HepG2 (cell line): Measurements from ENCODE around the gene SEC61A2. TPM values are rescaled to one million over a fixed set of nuclear protein-coding genes. Genes with fewer than 3 reads are reported as not detected.
A peak's percentile ranks its signal among the peaks of the same experiment; 100 is the strongest.

ENCODE experiments used
- ARID2 ChIP-seq: sonication (generic); formaldehyde crosslinking; IDR thresholded peaks from 2 replicates; pipeline ENCODE4 v1.8.1; 2022; ENCODE audit warnings: mild to moderate bottlenecking, missing genetic modification reagents, borderline replicate concordance
- BRD4 ChIP-seq: sonication (generic); formaldehyde crosslinking; IDR thresholded peaks from 2 replicates; pipeline ENCODE4 v1.4.0; 2020; ENCODE audit warnings: missing genetic modification reagents
- FOSL1 ChIP-seq: sonication (generic); formaldehyde crosslinking; IDR thresholded peaks from 2 replicates; pipeline ENCODE4 v1.9.0; 2021; ENCODE audit warnings: missing genetic modification reagents, borderline replicate concordance
- FOXA1 ChIP-seq, 2 experiments: fragments of 450-650 bp in 1 of 2; sonication (generic) in 1 of 2; formaldehyde crosslinking in 1 of 2; IDR thresholded peaks; 2 replicates each; pipeline versions ENCODE4 v1.4.0 to v1.6.1; 2016 to 2020; ENCODE audit warnings: missing genetic modification reagents in 1 of 2
- NPAS2 ChIP-seq: sonication (generic); formaldehyde crosslinking; IDR thresholded peaks from 2 replicates; pipeline ENCODE4 v1.8.0; 2022; ENCODE audit warnings: mild to moderate bottlenecking, missing genetic modification reagents, borderline replicate concordance
- TP53 ChIP-seq: sonication (generic); formaldehyde crosslinking; conservative IDR thresholded peaks from 2 replicates; pipeline ENCODE4 v1.4.0; 2020; ENCODE audit warnings: missing genetic modification reagents
- YY1 ChIP-seq: IDR thresholded peaks from 2 replicates; pipeline ENCODE4 v1.6.1; 2011; ENCODE audit warnings: low read length, low read depth, moderate library complexity, mild to moderate bottlenecking; ENCODE audit not compliant: insufficient read depth, insufficient replicate concordance
- ZNF335 ChIP-seq: sonication (generic); formaldehyde crosslinking; IDR thresholded peaks from 2 replicates; pipeline ENCODE4 v1.4.0; 2020; ENCODE audit warnings: missing genetic modification reagents
- ZNF772 ChIP-seq: sonication (generic); formaldehyde crosslinking; IDR thresholded peaks from 2 replicates; pipeline ENCODE4 v1.5.0; 2020; ENCODE audit warnings: mild to moderate bottlenecking, missing genetic modification reagents
- polyA plus RNA-seq, 8 experiments: library from polyadenylated mRNA; depleted of rRNA in 3 of 8; stranded (reverse) in 7 of 8; unstranded in 1 of 8; fragments of >200 nt; fragmentation: Illumina TruSeq in 4 of 8; extraction: Trizol in 4 of 8; gene quantifications; 2 replicates each; pipeline versions ENCODE4 v1.2.1 to v1.2.3, GENCODE V29; 2011 to 2016; ENCODE audit warnings: low read depth in 4 of 8, missing spikeins in 1 of 8, mixed read lengths in 1 of 8; ENCODE audit not compliant: insufficient read depth in 1 of 8
- total RNA-seq, 5 experiments: library from RNA; depleted of rRNA; stranded (reverse); fragments of >200 nt; fragmentation: Illumina TruSeq; extraction: Trizol; gene quantifications; 2 replicates each; pipeline ENCODE4 v1.2.3, GENCODE V29; 2016; ENCODE audit warnings: low read depth in 1 of 5
- TF ChIP-seq, protein P1 (sequence below): sonication (generic); formaldehyde crosslinking; IDR thresholded peaks from 2 replicates; pipeline ENCODE4 v1.4.0; 2020; ENCODE audit warnings: mild to moderate bottlenecking, missing genetic modification reagents
- TF ChIP-seq, protein P2 (sequence below): sonication (generic); formaldehyde crosslinking; IDR thresholded peaks from 2 replicates; pipeline ENCODE4 v1.5.0; 2020; ENCODE audit warnings: missing genetic modification reagents
- TF ChIP-seq, protein P3 (sequence below): IDR thresholded peaks from 2 replicates; pipeline ENCODE4 v1.6.1; 2016; ENCODE audit warnings: low read depth, missing genetic modification reagents, missing compliant biosample characterization
- TF ChIP-seq, protein P4 (sequence below): sonication (generic); formaldehyde crosslinking; IDR thresholded peaks from 2 replicates; pipeline ENCODE4 v1.4.0; 2020; ENCODE audit warnings: missing genetic modification reagents, borderline replicate concordance

The SEC61A2 gene
- total and polyA plus RNA-seq, 2 of the 13 experiments (the other 11 are each of a cell fraction or from before 2014, with no cell fraction given), result 5.5 to 7.4 TPM

DNA sequence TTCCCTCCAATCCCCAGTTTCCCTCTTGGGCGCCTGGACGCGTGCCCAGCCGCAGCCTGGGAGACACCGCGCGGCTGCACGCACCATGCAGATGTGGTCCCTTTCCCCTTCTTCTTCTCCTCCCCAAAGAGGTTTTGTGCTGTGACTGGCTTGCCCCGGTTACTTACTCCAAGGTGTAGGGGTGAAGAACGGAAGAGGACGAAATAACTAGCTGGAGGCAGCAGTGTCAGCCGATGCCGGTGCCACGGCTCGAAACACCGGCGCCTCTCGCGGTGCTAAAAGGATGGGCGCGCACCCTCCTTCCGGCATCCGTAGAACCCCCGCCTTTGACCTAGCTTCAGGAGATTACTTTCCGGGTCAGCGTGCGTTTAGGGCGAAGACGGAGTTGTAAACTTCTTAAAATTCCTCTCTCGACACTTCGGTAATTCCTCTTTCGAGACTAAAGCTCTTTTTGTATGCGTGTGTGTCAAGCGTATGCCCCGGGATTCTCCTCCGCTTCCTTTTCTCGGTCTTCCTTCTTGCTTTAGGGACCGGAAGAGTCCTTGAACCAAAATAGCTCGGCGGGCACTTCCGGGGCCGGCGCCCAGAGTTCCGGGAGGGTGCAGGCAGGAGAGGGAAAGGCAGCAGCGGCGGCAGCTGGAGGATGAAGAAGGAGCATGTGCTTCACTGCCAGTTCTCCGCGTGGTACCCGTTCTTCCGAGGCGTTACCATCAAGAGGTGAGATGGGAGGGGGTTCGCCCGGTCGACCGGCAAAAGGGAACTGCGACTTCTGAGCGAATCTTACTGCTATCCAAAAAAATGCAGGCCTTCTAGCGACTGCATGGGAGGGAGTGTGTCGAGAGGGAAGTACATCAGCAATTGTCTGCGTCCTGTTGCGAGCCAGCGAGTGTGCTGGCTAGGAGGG, 66.4 kb downstream of the SEC61A2 start, which contains the start of the genes CDC123 and NUDT5 (continued):
- TF ChIP-seq, protein P1, sequence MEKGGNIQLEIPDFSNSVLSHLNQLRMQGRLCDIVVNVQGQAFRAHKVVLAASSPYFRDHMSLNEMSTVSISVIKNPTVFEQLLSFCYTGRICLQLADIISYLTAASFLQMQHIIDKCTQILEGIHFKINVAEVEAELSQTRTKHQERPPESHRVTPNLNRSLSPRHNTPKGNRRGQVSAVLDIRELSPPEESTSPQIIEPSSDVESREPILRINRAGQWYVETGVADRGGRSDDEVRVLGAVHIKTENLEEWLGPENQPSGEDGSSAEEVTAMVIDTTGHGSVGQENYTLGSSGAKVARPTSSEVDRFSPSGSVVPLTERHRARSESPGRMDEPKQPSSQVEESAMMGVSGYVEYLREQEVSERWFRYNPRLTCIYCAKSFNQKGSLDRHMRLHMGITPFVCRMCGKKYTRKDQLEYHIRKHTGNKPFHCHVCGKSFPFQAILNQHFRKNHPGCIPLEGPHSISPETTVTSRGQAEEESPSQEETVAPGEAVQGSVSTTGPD, result 0 out of 2 replicates have a peak, but pooled peaks have one; percentile 15
- TF ChIP-seq, protein P2, sequence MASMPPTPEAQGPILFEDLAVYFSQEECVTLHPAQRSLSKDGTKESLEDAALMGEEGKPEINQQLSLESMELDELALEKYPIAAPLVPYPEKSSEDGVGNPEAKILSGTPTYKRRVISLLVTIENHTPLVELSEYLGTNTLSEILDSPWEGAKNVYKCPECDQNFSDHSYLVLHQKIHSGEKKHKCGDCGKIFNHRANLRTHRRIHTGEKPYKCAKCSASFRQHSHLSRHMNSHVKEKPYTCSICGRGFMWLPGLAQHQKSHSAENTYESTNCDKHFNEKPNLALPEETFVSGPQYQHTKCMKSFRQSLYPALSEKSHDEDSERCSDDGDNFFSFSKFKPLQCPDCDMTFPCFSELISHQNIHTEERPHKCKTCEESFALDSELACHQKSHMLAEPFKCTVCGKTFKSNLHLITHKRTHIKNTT (CRISPR knock-in tag), result no peak
- TF ChIP-seq FOSL1 (CRISPR knock-in tag) (no peak), NPAS2 (no peak), FOXA1 (IDR thresholded peaks at IDR 0.05) (no peak), FOXA1 (CRISPR knock-in tag; IDR thresholded peaks at IDR 0.05) (no peak), ARID2 (CRISPR knock-in tag) (0 out of 2 replicates have a peak, but pooled peaks have one; percentile 39), ZNF335 (CRISPR knock-in tag) (no peak), ZNF772 (CRISPR knock-in tag) (peak; percentile 18), TP53 (CRISPR knock-in tag) (0 out of 2 replicates have a peak, but pooled peaks have one; percentile 19), BRD4 (CRISPR knock-in tag) (no peak), YY1 (no peak)
- TF ChIP-seq, protein P3, sequence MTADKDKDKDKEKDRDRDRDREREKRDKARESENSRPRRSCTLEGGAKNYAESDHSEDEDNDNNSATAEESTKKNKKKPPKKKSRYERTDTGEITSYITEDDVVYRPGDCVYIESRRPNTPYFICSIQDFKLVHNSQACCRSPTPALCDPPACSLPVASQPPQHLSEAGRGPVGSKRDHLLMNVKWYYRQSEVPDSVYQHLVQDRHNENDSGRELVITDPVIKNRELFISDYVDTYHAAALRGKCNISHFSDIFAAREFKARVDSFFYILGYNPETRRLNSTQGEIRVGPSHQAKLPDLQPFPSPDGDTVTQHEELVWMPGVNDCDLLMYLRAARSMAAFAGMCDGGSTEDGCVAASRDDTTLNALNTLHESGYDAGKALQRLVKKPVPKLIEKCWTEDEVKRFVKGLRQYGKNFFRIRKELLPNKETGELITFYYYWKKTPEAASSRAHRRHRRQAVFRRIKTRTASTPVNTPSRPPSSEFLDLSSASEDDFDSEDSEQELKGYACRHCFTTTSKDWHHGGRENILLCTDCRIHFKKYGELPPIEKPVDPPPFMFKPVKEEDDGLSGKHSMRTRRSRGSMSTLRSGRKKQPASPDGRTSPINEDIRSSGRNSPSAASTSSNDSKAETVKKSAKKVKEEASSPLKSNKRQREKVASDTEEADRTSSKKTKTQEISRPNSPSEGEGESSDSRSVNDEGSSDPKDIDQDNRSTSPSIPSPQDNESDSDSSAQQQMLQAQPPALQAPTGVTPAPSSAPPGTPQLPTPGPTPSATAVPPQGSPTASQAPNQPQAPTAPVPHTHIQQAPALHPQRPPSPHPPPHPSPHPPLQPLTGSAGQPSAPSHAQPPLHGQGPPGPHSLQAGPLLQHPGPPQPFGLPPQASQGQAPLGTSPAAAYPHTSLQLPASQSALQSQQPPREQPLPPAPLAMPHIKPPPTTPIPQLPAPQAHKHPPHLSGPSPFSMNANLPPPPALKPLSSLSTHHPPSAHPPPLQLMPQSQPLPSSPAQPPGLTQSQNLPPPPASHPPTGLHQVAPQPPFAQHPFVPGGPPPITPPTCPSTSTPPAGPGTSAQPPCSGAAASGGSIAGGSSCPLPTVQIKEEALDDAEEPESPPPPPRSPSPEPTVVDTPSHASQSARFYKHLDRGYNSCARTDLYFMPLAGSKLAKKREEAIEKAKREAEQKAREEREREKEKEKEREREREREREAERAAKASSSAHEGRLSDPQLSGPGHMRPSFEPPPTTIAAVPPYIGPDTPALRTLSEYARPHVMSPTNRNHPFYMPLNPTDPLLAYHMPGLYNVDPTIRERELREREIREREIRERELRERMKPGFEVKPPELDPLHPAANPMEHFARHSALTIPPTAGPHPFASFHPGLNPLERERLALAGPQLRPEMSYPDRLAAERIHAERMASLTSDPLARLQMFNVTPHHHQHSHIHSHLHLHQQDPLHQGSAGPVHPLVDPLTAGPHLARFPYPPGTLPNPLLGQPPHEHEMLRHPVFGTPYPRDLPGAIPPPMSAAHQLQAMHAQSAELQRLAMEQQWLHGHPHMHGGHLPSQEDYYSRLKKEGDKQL (CRISPR knock-in tag), result no peak
- TF ChIP-seq, protein P4, sequence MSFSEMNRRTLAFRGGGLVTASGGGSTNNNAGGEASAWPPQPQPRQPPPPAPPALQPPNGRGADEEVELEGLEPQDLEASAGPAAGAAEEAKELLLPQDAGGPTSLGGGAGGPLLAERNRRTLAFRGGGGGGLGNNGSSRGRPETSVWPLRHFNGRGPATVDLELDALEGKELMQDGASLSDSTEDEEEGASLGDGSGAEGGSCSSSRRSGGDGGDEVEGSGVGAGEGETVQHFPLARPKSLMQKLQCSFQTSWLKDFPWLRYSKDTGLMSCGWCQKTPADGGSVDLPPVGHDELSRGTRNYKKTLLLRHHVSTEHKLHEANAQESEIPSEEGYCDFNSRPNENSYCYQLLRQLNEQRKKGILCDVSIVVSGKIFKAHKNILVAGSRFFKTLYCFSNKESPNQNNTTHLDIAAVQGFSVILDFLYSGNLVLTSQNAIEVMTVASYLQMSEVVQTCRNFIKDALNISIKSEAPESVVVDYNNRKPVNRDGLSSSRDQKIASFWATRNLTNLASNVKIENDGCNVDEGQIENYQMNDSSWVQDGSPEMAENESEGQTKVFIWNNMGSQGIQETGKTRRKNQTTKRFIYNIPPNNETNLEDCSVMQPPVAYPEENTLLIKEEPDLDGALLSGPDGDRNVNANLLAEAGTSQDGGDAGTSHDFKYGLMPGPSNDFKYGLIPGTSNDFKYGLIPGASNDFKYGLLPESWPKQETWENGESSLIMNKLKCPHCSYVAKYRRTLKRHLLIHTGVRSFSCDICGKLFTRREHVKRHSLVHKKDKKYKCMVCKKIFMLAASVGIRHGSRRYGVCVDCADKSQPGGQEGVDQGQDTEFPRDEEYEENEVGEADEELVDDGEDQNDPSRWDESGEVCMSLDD, result no peak
